C4-2B (cell line): ENCODE data around the gene NRXN3.

ENCODE experiments used
- ZFX ChIP-seq: fragments of 450-650 bp; IDR thresholded peaks from 2 replicates; pipeline ENCODE4 v1.6.1; 2017
- TF ChIP-seq, protein P1 (sequence below): fragments of 450-650 bp; conservative IDR thresholded peaks from 2 replicates; pipeline ENCODE4 v1.5.1; 2017; ENCODE audit warnings: mild to moderate bottlenecking

DNA sequence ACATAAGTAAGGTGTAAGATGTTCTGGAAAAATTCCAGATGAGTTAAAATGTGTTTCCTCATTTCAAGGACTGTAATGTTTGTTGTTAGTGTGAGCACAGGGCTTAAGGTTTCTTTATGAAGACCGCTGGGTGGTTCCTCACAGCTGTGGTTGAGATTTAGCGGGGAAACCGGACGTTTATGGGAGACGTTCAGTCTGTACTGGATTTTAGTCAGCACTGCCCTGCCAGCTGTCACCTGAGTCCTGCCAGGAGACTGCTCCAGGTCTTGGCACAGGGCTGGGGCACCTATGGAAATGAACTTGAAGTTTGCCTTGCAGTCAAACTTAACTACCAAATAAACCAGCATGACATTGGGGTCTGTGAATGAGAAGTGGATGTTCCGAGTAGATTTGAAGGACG lies 1485.9 kb downstream of the NRXN3 start:
- TF ChIP-seq, protein P1, sequence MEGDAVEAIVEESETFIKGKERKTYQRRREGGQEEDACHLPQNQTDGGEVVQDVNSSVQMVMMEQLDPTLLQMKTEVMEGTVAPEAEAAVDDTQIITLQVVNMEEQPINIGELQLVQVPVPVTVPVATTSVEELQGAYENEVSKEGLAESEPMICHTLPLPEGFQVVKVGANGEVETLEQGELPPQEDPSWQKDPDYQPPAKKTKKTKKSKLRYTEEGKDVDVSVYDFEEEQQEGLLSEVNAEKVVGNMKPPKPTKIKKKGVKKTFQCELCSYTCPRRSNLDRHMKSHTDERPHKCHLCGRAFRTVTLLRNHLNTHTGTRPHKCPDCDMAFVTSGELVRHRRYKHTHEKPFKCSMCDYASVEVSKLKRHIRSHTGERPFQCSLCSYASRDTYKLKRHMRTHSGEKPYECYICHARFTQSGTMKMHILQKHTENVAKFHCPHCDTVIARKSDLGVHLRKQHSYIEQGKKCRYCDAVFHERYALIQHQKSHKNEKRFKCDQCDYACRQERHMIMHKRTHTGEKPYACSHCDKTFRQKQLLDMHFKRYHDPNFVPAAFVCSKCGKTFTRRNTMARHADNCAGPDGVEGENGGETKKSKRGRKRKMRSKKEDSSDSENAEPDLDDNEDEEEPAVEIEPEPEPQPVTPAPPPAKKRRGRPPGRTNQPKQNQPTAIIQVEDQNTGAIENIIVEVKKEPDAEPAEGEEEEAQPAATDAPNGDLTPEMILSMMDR: no peak
- no peak for TF ChIP-seq ZFX
